GM23338 (cell line): ENCODE measurements around the gene ACTR5.

Source experiments
- CREB1 ChIP-seq: fragments of 250-450 bp; sonication (Bioruptor Pico); IDR thresholded peaks from 2 replicates; pipeline ENCODE4 v1.5.0; 2020; ENCODE audit warnings: low read depth, mild to moderate bottlenecking, moderate library complexity
- CTCF ChIP-seq, 2 experiments: fragments of 200-600 bp in 1 of 2; sonication (generic) in 1 of 2; conservative IDR thresholded peaks; 2 replicates each; pipeline versions ENCODE4 v1.5.1 to v1.6.1; 2016 to 2017; ENCODE audit warnings: antibody characterized with exemption in 2 of 2, low read depth in 2 of 2, mild to moderate bottlenecking in 2 of 2, moderate library complexity in 1 of 2
- ETS1 ChIP-seq: IDR thresholded peaks from 2 replicates; pipeline ENCODE4 v1.6.1; 2016; ENCODE audit warnings: antibody characterized with exemption
- EZH2 ChIP-seq: fragments of 200-600 bp; sonication (generic); IDR thresholded peaks from one replicate; pipeline ENCODE4 v1.8.0; 2017; ENCODE audit warnings: antibody characterized with exemption, mild to moderate bottlenecking, low read depth; ENCODE audit not compliant: unreplicated experiment
- EZH2phosphoT487 ChIP-seq: fragments of 200-600 bp; sonication (generic); IDR thresholded peaks from one replicate; pipeline ENCODE4 v1.8.1; 2018; ENCODE audit warnings: antibody characterized with exemption; ENCODE audit not compliant: unreplicated experiment
- JUNB ChIP-seq: IDR thresholded peaks from one replicate; pipeline ENCODE4 v1.6.1; 2016; ENCODE audit warnings: antibody characterized with exemption; ENCODE audit not compliant: unreplicated experiment
- NANOG ChIP-seq: IDR thresholded peaks from 2 replicates; pipeline ENCODE4 v1.6.1; 2016; ENCODE audit warnings: antibody characterized with exemption, borderline replicate concordance
- POLR2AphosphoS5 ChIP-seq: IDR thresholded peaks from 2 replicates; pipeline ENCODE4 v1.6.1; 2016; ENCODE audit warnings: antibody characterized with exemption, low read depth
- REST ChIP-seq: IDR thresholded peaks from one replicate; pipeline ENCODE4 v1.6.1; 2018; ENCODE audit warnings: antibody characterized with exemption; ENCODE audit not compliant: unreplicated experiment
- STAT1 ChIP-seq: IDR thresholded peaks from one replicate; pipeline ENCODE4 v1.6.1; 2016; ENCODE audit warnings: antibody characterized with exemption; ENCODE audit not compliant: unreplicated experiment
- ZNF331 ChIP-seq: fragments of 250-450 bp; sonication (Bioruptor Pico); IDR thresholded peaks from 2 replicates; pipeline ENCODE4 v1.5.0; 2020; ENCODE audit warnings: low read depth, mild to moderate bottlenecking, moderate library complexity

GRCh38 chr20:38731738-38732113, 16.5 kb upstream of the ACTR5 start:
- TF ChIP-seq EZH2 (no peak), CTCF (conservative IDR thresholded peaks at IDR 0.05; ENCODE audit: low read depth in 2 of 2) (no peak), EZH2phosphoT487 (no peak), ETS1 (no peak), STAT1 (no peak), REST (no peak), CREB1 (CRISPR knock-in tag) (no peak), POLR2AphosphoS5 (no peak), NANOG (no peak), JUNB (no peak), ZNF331 (CRISPR knock-in tag) (no peak)
